HG02623 (cell line): Measurements from ENCODE around the gene TRIO.

Experiments
- ATAC-seq: cut with Tn5 transposase; IDR thresholded peaks from one replicate; pipeline ENCODE4 v1.9.1; 2021; ENCODE audit warnings: moderate library complexity; ENCODE audit not compliant: unreplicated experiment

The TRIO gene

GRCh38 chr5:14281746-14282181 is 138.6 kb downstream of the TRIO start:
- ATAC-seq, result peak; percentile 44

DNA sequence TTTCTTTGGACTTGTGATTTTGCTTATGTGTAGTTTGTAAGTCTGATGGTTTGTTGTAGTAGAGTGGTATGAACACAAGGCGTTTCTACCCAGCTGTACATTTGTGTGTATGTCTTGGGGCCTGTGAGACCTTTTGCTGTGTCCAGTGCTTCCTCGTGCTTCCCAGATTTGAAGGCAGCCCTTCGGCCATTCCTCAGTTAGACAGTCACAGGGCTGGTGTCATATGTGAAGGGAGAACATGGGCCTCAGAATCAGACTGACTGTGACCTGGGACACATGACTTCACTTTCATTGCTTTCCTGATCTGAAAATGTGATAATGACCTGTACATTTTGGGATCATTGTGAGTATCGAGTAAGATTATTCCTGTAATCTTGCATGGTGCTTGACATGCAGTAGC is 140.0 kb downstream of the TRIO start:
- no peak for ATAC-seq

DNA sequence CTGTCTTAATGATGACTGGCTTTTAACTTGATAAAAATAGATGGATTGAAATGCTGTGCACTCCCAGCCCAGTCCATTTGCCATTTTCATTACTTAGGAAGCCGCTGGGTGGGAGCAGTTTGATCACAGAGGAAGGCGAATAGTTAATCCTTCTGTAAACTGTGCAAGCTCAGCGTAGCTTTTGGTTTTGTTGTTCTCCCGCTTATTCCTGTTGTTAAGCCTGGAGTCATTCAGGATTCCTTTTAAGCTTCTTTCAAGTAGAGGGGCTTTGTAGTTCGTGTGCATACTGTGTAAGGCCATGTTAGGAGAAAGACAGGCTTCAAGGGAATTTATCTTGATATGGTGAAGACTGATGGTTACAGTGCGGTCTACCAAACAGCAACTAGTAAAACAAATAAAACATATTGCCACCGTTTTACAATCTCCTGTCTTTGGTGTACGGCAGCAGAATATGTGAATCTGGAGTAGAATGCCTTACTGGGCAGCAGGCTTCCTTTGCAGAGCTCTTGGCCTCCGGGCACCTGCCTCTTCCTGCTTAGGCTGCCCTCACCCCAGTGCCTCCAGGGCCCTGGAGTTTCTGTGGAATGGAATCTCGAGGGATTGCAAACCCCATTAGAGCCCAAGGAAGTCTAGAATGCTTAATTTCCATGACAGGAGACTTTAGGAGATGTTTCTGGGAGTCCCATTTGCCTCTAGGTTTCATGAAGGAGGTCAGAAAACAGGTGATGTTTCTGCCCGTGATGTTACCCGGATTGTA is 141.4 kb downstream of the TRIO start:
- ATAC-seq, result no peak

GRCh38 chr5:14286007-14286406 is 142.9 kb downstream of the TRIO start:
- no peak for ATAC-seq

DNA sequence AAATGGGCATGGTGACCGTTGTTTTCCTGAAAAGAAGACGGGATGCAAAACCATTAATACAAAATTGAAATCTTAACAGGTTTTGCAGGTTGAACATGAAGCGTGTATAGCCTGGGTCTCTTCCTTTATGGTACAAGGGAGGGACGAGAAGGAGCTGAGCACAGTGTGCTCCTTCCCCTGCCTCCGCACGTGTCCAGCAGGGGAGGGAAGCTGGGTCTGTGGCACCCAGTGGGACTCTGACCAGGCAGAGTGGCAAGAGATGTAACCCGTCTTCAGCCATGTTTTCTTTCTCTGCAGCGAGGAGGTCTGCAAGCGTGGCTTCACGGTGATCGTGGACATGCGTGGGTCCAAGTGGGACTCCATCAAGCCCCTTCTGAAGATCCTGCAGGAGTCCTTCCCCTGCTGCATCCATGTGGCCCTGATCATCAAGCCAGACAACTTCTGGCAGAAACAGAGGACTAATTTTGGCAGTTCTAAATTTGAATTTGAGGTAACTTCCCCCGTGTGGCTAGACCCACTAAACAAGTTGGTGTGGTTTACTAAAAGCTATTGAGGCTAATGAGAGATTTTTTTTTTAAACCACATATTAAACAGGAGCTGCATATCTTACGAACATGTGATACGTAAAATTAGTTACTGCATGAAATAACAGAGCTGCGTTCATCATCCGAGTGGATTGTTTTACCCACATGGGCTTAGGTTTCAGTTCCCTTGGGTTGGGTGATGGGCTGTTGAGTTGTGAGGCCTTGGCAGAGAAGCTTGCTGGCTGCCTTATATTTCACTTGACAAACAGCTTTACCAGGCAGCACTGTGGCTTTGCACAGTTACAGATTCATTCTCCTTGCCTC is 143.7 kb downstream of the TRIO start:
- ATAC-seq, result peak; percentile 79

- ATAC-seq, result no peak
Observed at GRCh38 chr5:14292766-14293658, 149.9 kb downstream of the TRIO start.

- no peak for ATAC-seq
Observed at GRCh38 chr5:14295610-14296009, 152.5 kb downstream of the TRIO start.

DNA sequence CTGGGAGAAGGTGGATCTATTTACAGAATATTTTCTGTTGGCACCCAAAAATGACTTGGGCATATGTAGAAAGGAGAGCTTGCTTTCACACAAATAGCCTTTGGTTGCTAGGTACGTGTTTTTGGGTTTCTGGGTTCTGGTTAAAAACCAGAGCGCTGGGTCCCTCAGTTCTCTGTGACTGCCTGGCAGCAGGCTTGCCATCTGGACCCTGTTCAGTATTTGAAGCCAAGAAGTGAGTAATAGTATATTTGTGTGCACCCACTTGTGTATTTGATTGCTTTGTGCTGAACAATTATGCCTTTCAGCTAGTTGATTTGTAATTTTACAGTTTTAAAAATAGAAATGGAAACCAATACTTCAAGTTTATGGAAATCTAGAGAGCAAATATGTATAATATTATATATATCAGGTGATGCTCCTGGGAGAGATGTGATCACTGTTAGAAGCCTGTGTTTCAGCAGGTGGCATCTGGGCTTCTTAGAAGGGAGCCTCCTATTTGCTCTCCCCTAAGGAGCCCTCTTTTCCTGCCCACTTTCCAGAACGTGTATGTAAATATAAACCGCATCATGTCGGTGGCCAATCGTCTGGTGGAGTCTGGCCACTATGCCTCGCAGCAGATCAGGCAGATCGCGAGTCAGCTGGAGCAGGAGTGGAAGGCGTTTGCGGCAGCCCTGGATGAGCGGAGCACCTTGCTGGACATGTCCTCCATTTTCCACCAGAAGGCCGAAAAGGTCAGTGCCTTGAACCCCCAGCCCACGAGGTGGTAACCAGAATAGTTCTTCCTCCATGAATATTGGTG is 153.6 kb downstream of the TRIO start:
- ATAC-seq, result no peak

DNA sequence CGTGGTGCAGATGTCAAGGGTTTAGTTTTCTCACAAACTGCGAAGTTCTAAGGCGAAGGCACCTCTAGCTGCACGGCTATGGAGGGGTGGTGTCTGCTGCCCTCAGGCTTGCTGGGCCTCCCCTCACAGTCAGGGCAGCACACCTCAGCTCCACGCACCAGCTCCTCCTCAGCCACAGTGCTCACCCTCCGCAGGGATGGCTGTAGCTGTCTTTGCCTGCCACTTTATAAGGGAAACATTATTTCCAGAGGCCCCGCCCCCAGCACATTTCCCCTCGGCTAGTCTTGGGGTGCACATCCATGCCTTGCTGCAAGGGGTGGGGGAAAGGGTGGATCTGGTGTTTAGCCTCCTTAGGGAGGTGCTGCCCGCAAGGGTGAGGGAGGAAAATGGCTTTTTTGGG is 154.6 kb downstream of the TRIO start:
- no peak for ATAC-seq

DNA sequence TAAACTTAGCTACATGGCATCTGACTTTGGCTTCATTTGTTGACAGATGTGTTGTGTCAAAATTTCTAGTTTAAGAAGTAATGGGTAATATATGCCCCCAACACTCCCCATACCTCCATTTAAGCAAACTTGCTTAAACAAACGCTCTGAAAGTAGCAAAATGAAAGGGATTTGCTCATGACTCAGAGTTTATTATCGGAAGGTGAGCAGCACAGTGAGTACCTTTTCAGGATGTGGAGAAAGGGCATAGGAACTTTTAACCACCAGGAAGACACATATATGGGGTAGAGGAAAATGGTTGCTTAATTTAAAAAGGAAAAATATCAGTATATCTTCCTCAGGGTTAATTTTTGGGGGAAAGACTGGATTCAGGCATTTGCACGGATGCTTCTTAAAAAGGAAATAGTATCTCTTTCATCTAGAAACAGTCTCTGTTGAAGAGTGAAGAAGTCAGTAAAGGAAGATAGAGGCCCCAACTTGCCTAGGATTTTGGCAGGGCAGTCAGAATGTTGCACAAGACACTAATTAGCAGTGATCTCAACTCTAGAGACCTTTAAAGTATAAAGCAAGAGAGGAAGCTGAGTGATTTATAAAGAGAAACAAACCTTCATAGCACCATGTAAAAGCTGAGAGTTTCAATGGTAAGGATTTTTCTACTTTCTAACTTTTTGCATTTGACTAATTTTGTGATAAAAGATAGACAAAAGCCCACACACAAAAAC is 155.1 kb downstream of the TRIO start:
- ATAC-seq, result no peak

- ATAC-seq, result no peak
Observed at GRCh38 chr5:14299666-14300065, 156.5 kb downstream of the TRIO start.

GRCh38 chr5:14301186-14301585 is 158.0 kb downstream of the TRIO start:
- no peak for ATAC-seq

DNA sequence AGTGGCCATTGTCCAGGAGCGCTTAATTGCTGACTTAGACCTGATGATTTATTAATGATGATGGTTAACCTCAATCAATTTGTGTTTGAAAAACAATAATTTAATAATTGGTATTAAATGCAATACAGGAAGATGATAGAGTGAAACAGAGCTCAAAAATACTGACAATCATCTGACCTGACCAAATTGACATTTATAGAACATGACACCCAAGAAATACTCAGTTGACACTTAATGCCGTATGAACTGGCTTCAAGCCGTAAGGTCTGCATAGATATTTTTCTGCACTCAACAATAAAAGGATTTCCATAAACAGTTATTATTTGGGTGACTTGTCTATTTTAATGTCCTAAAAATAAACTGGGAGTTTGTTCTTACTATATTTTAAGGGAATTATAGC is 159.2 kb downstream of the TRIO start:
- ATAC-seq, result no peak

- ATAC-seq, result no peak
Observed at GRCh38 chr5:14305045-14305444, 161.9 kb downstream of the TRIO start.

- ATAC-seq, result no peak
Observed at GRCh38 chr5:14306329-14306815, 163.2 kb downstream of the TRIO start.

DNA sequence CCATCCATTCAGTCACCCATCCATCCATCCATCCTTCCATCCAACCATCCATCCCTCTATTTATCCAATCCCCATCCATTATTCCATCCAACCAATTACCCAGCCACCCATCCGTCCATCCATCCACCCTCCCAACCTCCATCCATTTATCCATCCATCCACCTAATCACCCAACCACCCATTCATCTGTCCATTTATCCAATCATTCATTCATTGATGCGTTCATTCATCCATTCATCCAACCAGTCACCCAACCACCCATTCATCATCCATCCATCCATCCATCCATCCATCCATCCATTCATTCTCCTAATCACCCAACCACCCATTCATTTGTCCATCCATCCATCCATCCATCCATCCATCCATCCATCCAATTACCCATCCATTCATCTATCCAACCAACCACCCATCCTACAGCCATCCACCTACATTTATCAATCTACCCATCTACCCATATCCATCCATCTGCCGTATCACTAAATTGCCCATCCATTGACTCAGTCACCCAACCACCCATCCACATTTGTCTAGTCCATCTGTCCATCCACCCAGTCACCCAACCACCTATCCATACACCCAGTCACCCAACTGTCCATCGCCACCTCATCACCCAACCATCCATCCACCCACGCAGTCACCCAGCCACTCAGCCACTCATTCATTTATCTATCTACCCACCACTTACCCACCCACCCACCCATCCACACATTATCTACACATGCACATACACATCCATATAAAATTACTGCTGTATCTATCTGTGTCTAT is 165.4 kb downstream of the TRIO start:
- ATAC-seq, result no peak

- no peak for ATAC-seq
Observed at GRCh38 chr5:14309199-14309598, 166.1 kb downstream of the TRIO start.

DNA sequence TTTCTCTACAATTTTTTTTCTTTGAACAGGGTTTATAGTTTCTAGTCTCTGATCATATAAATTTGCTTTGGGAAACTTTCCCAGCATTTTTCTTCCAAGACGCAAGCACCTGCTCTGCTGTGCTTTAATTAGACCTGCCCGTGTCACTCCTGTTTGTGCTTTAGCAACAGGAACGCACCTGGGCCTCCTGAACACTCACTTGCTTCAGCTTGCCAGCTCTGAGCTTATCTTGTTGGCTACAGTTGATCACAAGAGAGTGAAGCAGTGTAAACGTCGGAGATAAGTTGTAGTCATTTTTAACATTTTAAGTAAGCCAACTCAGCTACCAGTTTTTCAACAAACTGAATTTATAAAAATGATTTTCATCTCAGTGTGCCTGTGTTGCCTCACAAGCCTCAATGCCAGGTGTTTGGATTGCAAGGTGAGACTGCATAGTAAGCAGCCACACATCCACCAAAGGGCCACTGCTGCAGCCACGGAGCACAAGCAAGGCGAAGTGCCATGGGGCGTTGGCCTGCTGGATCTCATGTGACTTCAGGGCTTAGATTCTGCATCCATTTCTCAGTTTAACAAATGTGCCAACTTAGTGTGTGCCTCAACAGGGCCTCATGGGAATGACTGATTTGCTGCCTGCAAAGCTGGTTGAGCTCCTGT is 166.9 kb downstream of the TRIO start:
- ATAC-seq, result no peak
